Mesendoderm (in vitro differentiated cells): ENCODE results near the gene ZEB2.
"Not testable (repeated sequence)": the region's sequence is repeated elsewhere in the genome, so short reads cannot be mapped to it uniquely, and the experiment has no call there.

Source experiments
- DNase-seq: peaks from one replicate; pipeline ENCODE4 v3.0.0; 2013
- H2AK5ac ChIP-seq: 2 replicates; pipeline ENCODE4 v1.6.1; 2013; ENCODE audit warnings: low read length, inconsistent platforms
- H2BK120ac ChIP-seq: 2 replicates; pipeline ENCODE4 v1.6.1; 2013; ENCODE audit warnings: low read depth, mild to moderate bottlenecking, low read length, moderate library complexity, mixed read lengths
- H2BK15ac ChIP-seq: replicated peaks from 2 replicates; pipeline ENCODE4 v1.6.1; 2013; ENCODE audit warnings: low read depth, mild to moderate bottlenecking, moderate library complexity
- H2BK5ac ChIP-seq: 2 replicates; pipeline ENCODE4 v1.6.1; 2013; ENCODE audit warnings: low read length, inconsistent platforms
- H3K18ac ChIP-seq: 2 replicates; pipeline ENCODE4 v1.6.1; 2013; ENCODE audit warnings: mild to moderate bottlenecking, low read length, mixed read lengths
- H3K23ac ChIP-seq: one replicate; pipeline ENCODE4 v1.6.1; 2013; ENCODE audit warnings: low read length
- H3K27ac ChIP-seq: 2 replicates; pipeline ENCODE4 v1.5.1; 2013; ENCODE audit warnings: low read depth, mild to moderate bottlenecking, inconsistent platforms, low read length, moderate library complexity
- H3K27me3 ChIP-seq: 2 replicates; pipeline ENCODE4 v1.6.1; 2013; ENCODE audit warnings: low read length, control low read depth, mild to moderate bottlenecking, inconsistent platforms; ENCODE audit not compliant: insufficient read depth, poor library complexity
- H3K36me3 ChIP-seq: 2 replicates; pipeline ENCODE4 v1.6.1; 2013; ENCODE audit warnings: low read length, inconsistent platforms; ENCODE audit not compliant: control insufficient read depth, insufficient read depth
- H3K4ac ChIP-seq: one replicate; pipeline ENCODE4 v1.6.1; 2013; ENCODE audit warnings: low read depth, mild to moderate bottlenecking, low read length, moderate library complexity
- H3K4me1 ChIP-seq: 2 replicates; pipeline ENCODE4 v1.6.1; 2013; ENCODE audit warnings: low read depth, low read length, inconsistent platforms; ENCODE audit not compliant: control insufficient read depth
- H3K4me2 ChIP-seq: 2 replicates; pipeline ENCODE4 v1.6.1; 2013; ENCODE audit warnings: low read length
- H3K4me3 ChIP-seq: 2 replicates; pipeline ENCODE4 v1.5.1; 2013; ENCODE audit warnings: mild to moderate bottlenecking, low read length
- H3K56ac ChIP-seq: one replicate; pipeline ENCODE4 v1.6.1; 2013; ENCODE audit warnings: low read length
- H3K79me1 ChIP-seq: 2 replicates; pipeline ENCODE4 v1.6.1; 2013; ENCODE audit warnings: low read length, inconsistent platforms
- H3K79me2 ChIP-seq: 2 replicates; pipeline ENCODE4 v1.6.1; 2013; ENCODE audit warnings: mild to moderate bottlenecking, low read length; ENCODE audit not compliant: control insufficient read depth, insufficient read depth
- H3K9ac ChIP-seq: 2 replicates; pipeline ENCODE4 v1.6.1; 2013; ENCODE audit warnings: low read length, inconsistent platforms
- H4K5ac ChIP-seq: one replicate; pipeline ENCODE4 v1.6.1; 2013; ENCODE audit warnings: low read length
- H4K8ac ChIP-seq: one replicate; pipeline ENCODE4 v1.6.1; 2013; ENCODE audit warnings: low read depth, mild to moderate bottlenecking, control low read depth, low read length, moderate library complexity
- WGBS: extraction: QIAGEN DNeasy Blood & Tissue Kit; methylation state at CpG from one replicate; pipeline ENCODE4 v1.1.7; 2013; ENCODE audit warnings: low lambda C conversion rate, missing lambda C conversion rate; ENCODE audit not compliant: insufficient coverage; ENCODE audit errors: extremely low coverage; 5-methylcytosine and 5-hydroxymethylcytosine counted together

ZEB2 gene

GRCh38 chr2:144364247-144364646, 155.7 kb downstream of the ZEB2 start:
- not testable (repeated sequence) for H3K18ac ChIP-seq, DNase-seq, H3K79me1 ChIP-seq, H4K8ac ChIP-seq, H3K36me3 ChIP-seq, H3K56ac ChIP-seq, H3K27me3 ChIP-seq, H3K9ac ChIP-seq, H3K4me3 ChIP-seq, H3K79me2 ChIP-seq, H4K5ac ChIP-seq, H3K27ac ChIP-seq, H3K23ac ChIP-seq, H3K4me1 ChIP-seq, H2BK15ac ChIP-seq, H2BK120ac ChIP-seq, H2AK5ac ChIP-seq, H3K4me2 ChIP-seq, H2BK5ac ChIP-seq, H3K4ac ChIP-seq
- WGBS = no CpG with 5 or more reads among the region's 7 CpGs

GRCh38 chr2:144362401-144362800, 157.5 kb downstream of the ZEB2 start:
- Histone ChIP-seq H2BK15ac (no peak overlapping the region), H3K79me1 (no peaks in the 10 kb centered on the region), H3K4ac (no peak overlapping the region), H3K9ac (no peak overlapping the region), H4K8ac (no peak overlapping the region), H3K23ac (no peak overlapping the region), H3K36me3 (no peaks in the 10 kb centered on the region), H3K4me1 (no peaks in the 10 kb centered on the region), H3K27me3 (no peaks in the 10 kb centered on the region), H4K5ac (no peak overlapping the region), H3K79me2 (no peaks in the 10 kb centered on the region), H3K27ac (no peak overlapping the region), H3K4me2 (no peak overlapping the region), H3K56ac (no peak overlapping the region), H3K18ac (peak overlapping the region; percentile 4), H2BK120ac (no peak overlapping the region), H3K4me3 (no peak overlapping the region), H2BK5ac (no peak overlapping the region), H2AK5ac (no peak overlapping the region)
- no peak for DNase-seq
- WGBS = no CpG with 5 or more reads among the region's 1 CpG

GRCh38 chr2:144361742-144362141, 158.2 kb downstream of the ZEB2 start:
- H4K8ac ChIP-seq = no peak overlapping the region
- no peak overlapping the region for H2BK120ac ChIP-seq
- H3K27me3 ChIP-seq = no peaks in the 10 kb centered on the region
- no peak overlapping the region for H3K9ac ChIP-seq
- H3K27ac ChIP-seq = no peak overlapping the region
- DNase-seq = no peak
- no peak overlapping the region for H3K4me2 ChIP-seq
- H3K23ac ChIP-seq = no peak overlapping the region
- no peaks in the 10 kb centered on the region for H3K79me2 ChIP-seq
- no peaks in the 10 kb centered on the region for H3K4me1 ChIP-seq
- no peak overlapping the region for H4K5ac ChIP-seq
- no peaks in the 10 kb centered on the region for H3K36me3 ChIP-seq
- H3K18ac ChIP-seq = no peak overlapping the region
- H3K4me3 ChIP-seq = no peak overlapping the region
- H3K79me1 ChIP-seq = no peaks in the 10 kb centered on the region
- no peak overlapping the region for H3K4ac ChIP-seq
- no peak overlapping the region for H2BK5ac ChIP-seq
- no peak overlapping the region for H2BK15ac ChIP-seq
- H2AK5ac ChIP-seq = no peak overlapping the region
- no peak overlapping the region for H3K56ac ChIP-seq

GRCh38 chr2:144359684-144360083, 160.2 kb downstream of the ZEB2 start:
- H4K8ac ChIP-seq = no peak overlapping the region
- no peak overlapping the region for H3K4me3 ChIP-seq
- H2BK15ac ChIP-seq = peak overlapping the region; percentile 86
- no peak overlapping the region for H3K9ac ChIP-seq
- H3K79me2 ChIP-seq = no peaks in the 10 kb centered on the region
- no peaks in the 10 kb centered on the region for H3K79me1 ChIP-seq
- WGBS = no CpG with 5 or more reads among the region's 1 CpG
- H3K4me1 ChIP-seq = no peaks in the 10 kb centered on the region
- no peak overlapping the region for H3K4ac ChIP-seq
- no peaks in the 10 kb centered on the region for H3K36me3 ChIP-seq
- no peak for DNase-seq
- no peak overlapping the region for H4K5ac ChIP-seq
- H2AK5ac ChIP-seq = no peak overlapping the region
- no peak overlapping the region for H2BK120ac ChIP-seq
- no peak overlapping the region for H3K27ac ChIP-seq
- H3K4me2 ChIP-seq = no peak overlapping the region
- H3K27me3 ChIP-seq = no peaks in the 10 kb centered on the region
- no peak overlapping the region for H3K18ac ChIP-seq
- H3K23ac ChIP-seq = no peak overlapping the region
- no peak overlapping the region for H2BK5ac ChIP-seq
- H3K56ac ChIP-seq = no peak overlapping the region

- no CpG with 5 or more reads among the region's 4 CpGs for WGBS
- Histone ChIP-seq H3K4me1 (no peaks in the 10 kb centered on the region), H2BK15ac (peak overlapping the region; percentile 86), H3K4me3 (no peak overlapping the region), H3K9ac (no peak overlapping the region), H3K79me1 (no peaks in the 10 kb centered on the region), H3K27ac (no peak overlapping the region), H3K23ac (no peak overlapping the region), H3K18ac (peak overlapping the region; percentile 92), H3K36me3 (no peaks in the 10 kb centered on the region), H3K56ac (no peak overlapping the region), H3K4me2 (no peak overlapping the region), H2AK5ac (no peak overlapping the region), H3K79me2 (no peaks in the 10 kb centered on the region), H4K5ac (no peak overlapping the region), H2BK5ac (no peak overlapping the region), H4K8ac (no peak overlapping the region), H2BK120ac (no peak overlapping the region), H3K4ac (no peak overlapping the region), H3K27me3 (no peaks in the 10 kb centered on the region)
- no peak for DNase-seq
Observed at GRCh38 chr2:144358979-144359541, 160.9 kb downstream of the ZEB2 start.

- Histone ChIP-seq H2AK5ac (no peak overlapping the region), H3K36me3 (no peaks in the 10 kb centered on the region), H3K4ac (no peak overlapping the region), H2BK120ac (no peak overlapping the region), H3K27ac (no peak overlapping the region), H3K4me2 (no peak overlapping the region), H3K27me3 (no peaks in the 10 kb centered on the region), H3K4me1 (no peaks in the 10 kb centered on the region), H3K18ac (no peak overlapping the region), H3K4me3 (no peak overlapping the region), H2BK5ac (no peak overlapping the region), H3K79me1 (no peaks in the 10 kb centered on the region), H3K56ac (no peak overlapping the region), H4K8ac (no peak overlapping the region), H4K5ac (no peak overlapping the region), H3K9ac (no peak overlapping the region), H2BK15ac (peak overlapping the region; percentile 19), H3K23ac (no peak overlapping the region), H3K79me2 (no peaks in the 10 kb centered on the region)
- WGBS = no CpG with 5 or more reads among the region's 3 CpGs
- DNase-seq = no peak
Observed at GRCh38 chr2:144358374-144358964, 161.4 kb downstream of the ZEB2 start.
